Heart right ventricle (tissue), 16 donors: Measurements from ENCODE around the gene BICDL1. TPM values are rescaled to one million over a fixed set of nuclear protein-coding genes. Genes with fewer than 3 reads are reported as not detected.

Experiments used
- ATAC-seq, 8 donors: fragments of 200-7000 bp; cut with Tn5 transposase; one replicate each; pipeline ENCODE4 v1.9.1; 2020; ENCODE audit warnings: mild to moderate bottlenecking in 8 of 8, moderate library complexity in 8 of 8, moderate number of reproducible peaks in 1 of 8
- DNase-seq, 2 donors: peaks; one replicate each; pipeline ENCODE4 v3.0.0-alpha.2; 2020
- H3K27ac ChIP-seq, 10 donors: fragments of 200-600 bp; sonication (generic) in 2 of 10; one replicate each; pipeline versions ENCODE4 v1.5.0 to v1.8.0; 2020 to 2022; ENCODE audit warnings: mild to moderate bottlenecking in 3 of 10
- H3K27me3 ChIP-seq, 7 donors: fragments of 200-600 bp; one replicate each; pipeline ENCODE4 v1.8.0; 2021 to 2022; ENCODE audit warnings: mild to moderate bottlenecking in 2 of 7
- H3K36me3 ChIP-seq, 9 donors: fragments of 200-600 bp; sonication (generic) in 1 of 9; one replicate each; pipeline versions ENCODE4 v1.5.0 to v1.8.0; 2020 to 2022; ENCODE audit warnings: mild to moderate bottlenecking in 2 of 9
- H3K4me1 ChIP-seq, 9 donors: fragments of 200-600 bp; sonication (generic) in 1 of 9; one replicate each; pipeline versions ENCODE4 v1.5.0 to v1.8.0; 2020 to 2022; ENCODE audit warnings: mild to moderate bottlenecking in 4 of 9
- H3K4me3 ChIP-seq, 10 donors: fragments of 200-600 bp; sonication (generic) in 2 of 10; one replicate each; pipeline versions ENCODE4 v1.5.0 to v1.8.0; 2020 to 2022; ENCODE audit warnings: mild to moderate bottlenecking in 7 of 10, moderate library complexity in 2 of 10
- H3K9me3 ChIP-seq, 11 donors: fragments of 200-600 bp in 10 of 11; sonication (generic) in 2 of 11; one replicate each; pipeline versions ENCODE4 v1.5.0 to v1.8.0; 2013 to 2022; ENCODE audit warnings: mild to moderate bottlenecking in 2 of 11, control low read depth in 1 of 11, moderate library complexity in 1 of 11
- CTCF ChIP-seq, 9 donors: fragments of 200-600 bp; sonication (generic) in 2 of 9; IDR thresholded peaks; one replicate each; pipeline versions ENCODE4 v1.5.0 to v1.8.0; 2021 to 2022; ENCODE audit warnings: antibody characterized with exemption in 9 of 9, mild to moderate bottlenecking in 5 of 9, moderate library complexity in 1 of 9
- WGBS, 2 donors: extraction: QIAGEN DNeasy Blood & Tissue Kit; methylation state at CpG; one replicate each; pipeline ENCODE4 v1.1.7; 2013; ENCODE audit warnings: inconsistent platforms in 1 of 2; 5-methylcytosine and 5-hydroxymethylcytosine counted together
- intact Hi-C, 10 donors: fragments of 100-400 bp; cut with DNase I; formaldehyde crosslinking; loops; one replicate each; pipeline versions ENCODE4 v1.11.1 to v1.14.2; 2022
- polyA plus RNA-seq, 2 donors: library from polyadenylated mRNA; stranded (reverse); fragments of 200-250 nt; gene quantifications; one replicate each; pipeline ENCODE4 v1.2.3, GENCODE V29; 2013
- total RNA-seq, 10 donors: library from RNA; stranded (reverse); fragmentation: NEBNext Ultra II Directional in 3 of 10; extraction: Animal tissue kit (Norgen Biotek cat#: 25700) in 3 of 10; gene quantifications; one replicate each; pipeline versions ENCODE4 v1.2.1 to v1.2.4, GENCODE V29; 2021 to 2023
- donor health status: Arrhythmogenic right ventricular cardiomyopathy.
- donor health status: ischemic (EF 13 %, LVEDD 7.1; RV severe dilation, severe dysfunction).
- donor health status: healthy with polysubstance abuse.
- donor health status: DM: no; HTN: yes; CAD: no.
- donor health status: DM: no; HTN: no; CAD: no.
- donor health status: ischemic (EF 25% LVEDD 6.9; RV normal size, moderate dysfunction).
- donor health status: ischemic (EF 25% LVEDD 5.7; RV mildly dilated, moderate dysfunction).
- donor health status: healthy.
- donor health status: DM: yes; HTN: yes; CAD: no.
- donor health status: Ischemic cardiomyopathy.
- donor health status: ischemic (EF 35%, LVEDD 5.7; RV mildly dilated, moderate dysfunction).
- donor health status: nonischemic (EF 11% LVEDD 7.7; RV severe dilation, severe dysfunction).
- donor health status: DM: yes; HTN: yes; CAD: no.
- donor health status: PGD.
- donor health status: ischemic (EF 29% LVEDD 5.4; RV normal size, mild dysfunction).
- donor health status: nonischemic (EF 23%, LVEDD 6.1; RV moderate dilation, normal function).

Gene BICDL1
- total and polyA plus RNA-seq, 12 donors = 0.10 to 1.5 (median 0.34) TPM; not detected in 2

- WGBS, 2 donors = 95% methylated on average over 1 of the region's 1 CpG
- Histone ChIP-seq H3K4me3 (no peak overlapping the region), H3K9me3 (peaks cover 0 to 40% (median 21%) of the 10 kb centered on the region in 11 donors), H3K27me3 (no peaks in the 10 kb centered on the region), H3K27ac (no peak overlapping the region), H3K36me3 (no peaks in the 10 kb centered on the region), H3K4me1 (no peaks in the 10 kb centered on the region)
- no peak for DNase-seq
- ATAC-seq = no peak
- intact Hi-C loops = no loop called here
- TF ChIP-seq CTCF (IDR thresholded peaks at IDR 0.05) = no peak
These were observed 31.9 kb upstream of the BICDL1 start for GRCh38 chr12:119957135-119957534.

- Histone ChIP-seq H3K9me3 (peaks cover 0 to 40% (median 21%) of the 10 kb centered on the region in 11 donors), H3K4me1 (no peaks in the 10 kb centered on the region), H3K4me3 (no peak overlapping the region), H3K27ac (no peak overlapping the region), H3K27me3 (peaks cover 0 to 14% (median 0%) of the 10 kb centered on the region in 7 donors), H3K36me3 (no peaks in the 10 kb centered on the region)
- WGBS, 2 donors = 72 to 74% methylated on average over 2 of the region's 2 CpGs
- ATAC-seq = no peak
- no peak for TF ChIP-seq CTCF (IDR thresholded peaks at IDR 0.05)
- intact Hi-C loops = no loop called here
- no peak for DNase-seq
These were observed 29.6 kb upstream of the BICDL1 start for GRCh38 chr12:119959435-119959834.

GRCh38 chr12:119964123-119964522 is 24.9 kb upstream of the BICDL1 start:
- H3K9me3 ChIP-seq = no peaks in the 10 kb centered on the region
- ATAC-seq = no peak
- TF ChIP-seq CTCF (IDR thresholded peaks at IDR 0.05) = no peak
- intact Hi-C loops = loop anchor here in 1 of 10 donors (5.0 kb wide), 1 partner anchor 1687 kb away; no protein-coding TSS in a partner anchor
- no peaks in the 10 kb centered on the region for H3K4me1 ChIP-seq
- H3K27ac ChIP-seq = no peak overlapping the region
- 79 to 82% methylated on average over 6 of the region's 6 CpGs for WGBS, 2 donors
- DNase-seq = no peak
- H3K4me3 ChIP-seq = no peak overlapping the region
- peaks cover 0 to 18% (median 0%) of the 10 kb centered on the region in 7 donors for H3K27me3 ChIP-seq
- no peaks in the 10 kb centered on the region for H3K36me3 ChIP-seq

GRCh38 chr12:119964929-119965328 is 24.1 kb upstream of the BICDL1 start:
- WGBS, 2 donors = 93 to 94% methylated on average over 6 of the region's 6 CpGs
- DNase-seq = no peak
- ATAC-seq = no peak

More at GRCh38 chr12:119964929-119965328, 24.1 kb upstream of the BICDL1 start:
- Histone ChIP-seq H3K27ac (no peak overlapping the region), H3K27me3 (peaks cover 0 to 18% (median 0%) of the 10 kb centered on the region in 7 donors), H3K4me3 (no peak overlapping the region), H3K4me1 (no peaks in the 10 kb centered on the region), H3K9me3 (no peaks in the 10 kb centered on the region), H3K36me3 (no peaks in the 10 kb centered on the region)
- intact Hi-C loops = loop anchor here in 1 of 10 donors (5.0 kb wide), 1 partner anchor 1688 kb away; no protein-coding TSS in a partner anchor
- no peak for TF ChIP-seq CTCF (IDR thresholded peaks at IDR 0.05)
